Activated naive CD4-positive, alpha-beta T cell treated with anti-CD3 and anti-CD28 coated beads for 36 hours (primary cell): ENCODE results near the gene CDC42BPG. TPM values are rescaled to one million over a fixed set of nuclear protein-coding genes. Genes with fewer than 3 reads are reported as not detected.

ENCODE experiments used
- CTCF ChIA-PET: fragments of 350-600 bp; sonication (Branson Sonifier 250); formaldehyde crosslinking; loops from one replicate; lab custom pipeline; 2021; ENCODE audit warnings: antibody characterized with exemption; lab: Charles Lee
- DNase-seq: peaks from one replicate; pipeline ENCODE4 v3.0.0-alpha.2; 2020
- H3K27ac Mint-ChIP-seq: one replicate; pipeline ENCODE4 v1.8.0; 2021; ENCODE audit warnings: mild to moderate bottlenecking, mixed read lengths
- H3K27me3 Mint-ChIP-seq: one replicate; pipeline ENCODE4 v1.8.0; 2021; ENCODE audit warnings: low read depth, mixed read lengths
- H3K36me3 Mint-ChIP-seq: one replicate; pipeline ENCODE4 v1.8.0; 2021; ENCODE audit warnings: low read depth, mixed read lengths
- H3K4me1 Mint-ChIP-seq: one replicate; pipeline ENCODE4 v1.8.0; 2021; ENCODE audit warnings: low read depth, mixed read lengths
- H3K4me3 Mint-ChIP-seq: one replicate; pipeline ENCODE4 v1.8.0; 2021; ENCODE audit warnings: mild to moderate bottlenecking, moderate library complexity, mixed read lengths
- H3K9me3 Mint-ChIP-seq: one replicate; pipeline ENCODE4 v1.8.0; 2021; ENCODE audit warnings: mixed read lengths
- intact Hi-C: fragments of 100-400 bp; cut with micrococcal nuclease; formaldehyde crosslinking; loops from one replicate; pipeline ENCODE4 v1.15.1; 2023
- total RNA-seq, 2 experiments: library from RNA; stranded (reverse); gene quantifications; one replicate each; pipeline ENCODE4 v1.2.3, GENCODE V29; 2021

The CDC42BPG gene
- total RNA-seq, 2 experiments from 2014 or later: 0.32 to 0.41 TPM

DNA sequence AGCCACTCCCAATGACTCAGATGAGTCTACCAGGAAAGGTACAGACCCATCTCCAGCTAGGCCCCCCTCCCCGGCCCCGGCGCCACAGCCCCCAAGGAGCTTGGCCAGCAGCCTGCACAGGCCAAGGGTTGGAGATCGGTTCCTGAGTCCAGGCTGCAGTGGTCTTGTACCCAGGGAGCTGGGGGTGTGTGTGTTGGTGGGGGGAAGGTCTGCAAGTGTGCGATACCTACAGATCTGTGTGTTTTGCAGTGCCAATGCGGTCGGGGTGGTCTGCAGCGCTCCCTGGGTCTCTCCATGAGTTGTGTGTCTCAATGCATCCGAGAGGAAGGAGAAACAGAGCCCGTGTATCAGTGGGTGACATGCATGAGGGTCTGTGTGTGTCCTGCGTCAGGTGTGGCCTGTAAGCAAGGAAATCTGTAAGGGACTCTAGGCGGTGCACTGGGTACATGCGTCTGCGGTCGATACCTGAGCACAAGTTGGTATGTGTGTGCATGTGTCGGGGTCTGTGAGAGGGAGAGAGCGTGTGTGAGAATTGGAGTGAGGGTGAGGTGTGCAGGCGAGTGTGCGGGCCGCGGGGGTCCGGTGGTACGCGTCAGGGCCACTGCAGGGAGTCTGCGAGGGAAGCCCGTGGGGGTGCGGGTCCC, 645 bp downstream of the CDC42BPG start:
- Mint-ChIP-seq H3K4me3 (peak overlapping the region; percentile 66), H3K27ac (no peak overlapping the region), H3K9me3 (no peaks in the 10 kb centered on the region), H3K27me3 (no peaks in the 10 kb centered on the region), H3K4me1 (peaks cover 27% of the 10 kb centered on the region), H3K36me3 (no peaks in the 10 kb centered on the region)
- CTCF ChIA-PET: interaction anchor here (0.8 to 32.9 kb wide), 4 partner anchors 9 to 43 kb away, joined by 4 to 992 read pairs (median 148); partner anchors contain the start of gene EHD1
- intact Hi-C loops: no loop called here
- DNase-seq: no peak

GRCh38 chr11:64842851-64843685, 1.4 kb downstream of the CDC42BPG start:
- H3K4me3 Mint-ChIP-seq: peak overlapping the region; percentile 43
- CTCF ChIA-PET: interaction anchor here (1.9 to 32.9 kb wide), 3 partner anchors 9 to 44 kb away, joined by 8 to 992 read pairs (median 288); partner anchors contain the start of gene EHD1
- no peak for DNase-seq
- H3K4me1 Mint-ChIP-seq: peaks cover 19% of the 10 kb centered on the region
- intact Hi-C loops: no loop called here
- H3K9me3 Mint-ChIP-seq: no peaks in the 10 kb centered on the region
- H3K27me3 Mint-ChIP-seq: no peaks in the 10 kb centered on the region
- no peaks in the 10 kb centered on the region for H3K36me3 Mint-ChIP-seq
- no peak overlapping the region for H3K27ac Mint-ChIP-seq

DNA sequence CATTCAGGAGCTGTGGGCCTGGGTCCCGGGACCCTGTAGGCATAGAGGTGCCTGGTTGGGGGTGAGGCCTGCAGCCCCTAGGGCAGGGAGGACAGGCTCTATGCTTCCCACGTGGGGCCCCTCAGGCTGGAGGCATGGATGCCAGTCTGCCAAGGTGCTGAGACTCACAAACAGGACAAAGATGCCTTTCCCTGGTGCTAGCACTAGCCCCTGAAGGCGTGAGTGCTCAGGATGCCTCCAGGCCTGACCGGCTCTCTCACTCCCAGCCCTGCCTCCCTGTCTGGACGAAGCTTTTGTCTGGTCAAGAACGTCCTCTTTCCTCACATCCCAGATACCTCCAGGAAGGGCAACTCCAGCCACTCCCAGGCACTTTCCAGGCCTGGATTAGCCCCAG, 2.1 kb downstream of the CDC42BPG start:
- CTCF ChIA-PET: interaction anchor here (32.9 kb wide), 1 partner anchor 45 kb away, joined by 992 read pairs; the partner anchor contains the start of gene EHD1
- H3K4me1 Mint-ChIP-seq: peaks cover 17% of the 10 kb centered on the region
- no peak for DNase-seq
- H3K9me3 Mint-ChIP-seq: no peaks in the 10 kb centered on the region
- intact Hi-C loops: no loop called here
- H3K4me3 Mint-ChIP-seq: no peak overlapping the region
- no peaks in the 10 kb centered on the region for H3K27me3 Mint-ChIP-seq
- no peak overlapping the region for H3K27ac Mint-ChIP-seq
- no peaks in the 10 kb centered on the region for H3K36me3 Mint-ChIP-seq

DNA sequence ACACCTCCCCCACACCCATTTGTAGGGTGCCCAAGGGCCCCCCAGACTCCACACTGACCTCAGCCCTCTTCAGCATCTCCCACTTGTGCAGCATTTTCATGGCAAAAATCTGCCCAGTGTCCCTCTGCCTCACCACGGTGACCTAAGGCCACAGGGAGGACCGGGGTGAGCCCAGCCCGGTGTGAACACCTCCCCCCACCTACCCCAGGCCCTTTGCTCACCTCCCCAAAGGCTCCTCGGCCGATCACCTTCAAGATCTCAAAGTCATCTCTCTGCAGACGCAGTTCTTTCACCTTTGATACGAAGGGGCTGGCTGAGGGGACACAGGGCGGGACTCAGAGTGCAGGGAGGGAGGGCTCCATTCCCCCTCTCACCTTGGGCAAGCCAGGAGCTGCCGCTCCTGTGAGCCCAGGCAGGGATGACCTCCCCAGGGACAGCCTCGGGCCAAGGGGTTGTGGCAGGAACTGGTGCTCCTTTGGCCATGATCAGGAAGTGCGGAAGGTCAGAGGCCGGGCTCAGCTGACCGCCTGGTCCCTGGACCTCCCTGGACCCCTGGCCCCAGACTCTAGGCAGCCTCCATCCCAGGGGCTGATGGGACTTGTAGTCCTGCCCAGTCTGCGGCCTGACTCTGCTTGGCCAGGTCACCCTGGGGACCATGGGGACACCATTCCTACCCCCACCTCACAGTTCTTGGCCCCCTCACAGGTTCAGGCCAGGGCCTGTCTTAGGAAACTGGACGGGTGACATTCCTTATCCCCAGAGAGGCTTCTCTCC, 2.7 kb downstream of the CDC42BPG start:
- intact Hi-C loops: no loop called here
- no peak overlapping the region for H3K4me3 Mint-ChIP-seq
- no peaks in the 10 kb centered on the region for H3K27me3 Mint-ChIP-seq
- H3K9me3 Mint-ChIP-seq: no peaks in the 10 kb centered on the region
- no peak for DNase-seq
- no peak overlapping the region for H3K27ac Mint-ChIP-seq
- CTCF ChIA-PET: interaction anchor here (32.9 kb wide), 1 partner anchor 45 kb away, joined by 992 read pairs; the partner anchor contains the start of gene EHD1
- H3K4me1 Mint-ChIP-seq: peaks cover 12% of the 10 kb centered on the region
- no peaks in the 10 kb centered on the region for H3K36me3 Mint-ChIP-seq

DNA sequence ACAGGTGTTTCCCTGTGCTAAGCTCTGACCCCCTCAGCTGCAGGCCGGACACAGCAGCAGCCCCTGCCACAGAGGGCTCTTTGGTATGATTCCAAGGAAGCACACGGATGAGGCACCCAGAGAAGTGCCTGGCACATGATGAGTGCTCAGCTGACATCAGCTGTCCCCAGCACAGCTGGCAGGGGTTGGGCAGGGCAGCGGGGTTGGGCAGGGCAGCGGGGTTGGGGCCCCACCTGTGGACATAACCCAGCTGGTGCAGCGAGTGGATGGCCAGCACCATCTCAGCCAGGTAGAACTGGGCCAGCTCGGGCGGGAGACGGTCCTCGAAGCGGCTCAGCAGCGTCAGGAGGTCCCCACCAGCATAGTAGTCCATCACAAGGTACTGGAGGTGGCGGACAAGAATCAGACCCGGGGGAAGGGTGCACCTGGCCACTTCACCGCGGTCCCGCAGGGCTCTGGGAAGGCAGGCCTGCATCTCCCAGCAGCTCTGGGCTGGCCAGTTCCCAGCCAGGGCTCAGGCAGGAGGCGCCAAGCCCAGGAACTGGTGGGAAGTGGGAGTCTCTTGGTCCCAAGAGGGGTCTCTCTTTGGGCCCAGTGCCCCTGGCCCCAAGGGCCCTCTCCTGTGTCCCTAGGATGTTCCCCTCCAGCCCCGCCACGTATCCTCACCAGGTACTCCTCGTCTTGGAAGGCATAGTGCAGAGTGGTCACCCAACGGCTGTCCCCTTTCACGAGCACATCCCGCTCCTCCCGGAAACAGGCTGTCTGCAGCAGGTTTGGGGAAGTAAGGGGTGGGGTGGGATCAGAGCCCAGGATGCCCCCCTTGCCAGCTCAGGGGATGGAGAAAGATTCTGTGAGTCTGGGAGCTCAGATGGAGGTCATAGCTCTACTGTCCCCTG, 4.3 kb downstream of the CDC42BPG start:
- CTCF ChIA-PET: interaction anchor here (1.3 to 32.9 kb wide), 2 partner anchors 8 to 47 kb away, joined by 3 to 992 read pairs; partner anchors contain the start of gene EHD1
- Mint-ChIP-seq H3K36me3 (no peaks in the 10 kb centered on the region), H3K27ac (no peak overlapping the region), H3K9me3 (no peaks in the 10 kb centered on the region), H3K4me3 (no peak overlapping the region), H3K4me1 (peaks cover 10% of the 10 kb centered on the region), H3K27me3 (no peaks in the 10 kb centered on the region)
- DNase-seq: no peak
- intact Hi-C loops: no loop called here

DNA sequence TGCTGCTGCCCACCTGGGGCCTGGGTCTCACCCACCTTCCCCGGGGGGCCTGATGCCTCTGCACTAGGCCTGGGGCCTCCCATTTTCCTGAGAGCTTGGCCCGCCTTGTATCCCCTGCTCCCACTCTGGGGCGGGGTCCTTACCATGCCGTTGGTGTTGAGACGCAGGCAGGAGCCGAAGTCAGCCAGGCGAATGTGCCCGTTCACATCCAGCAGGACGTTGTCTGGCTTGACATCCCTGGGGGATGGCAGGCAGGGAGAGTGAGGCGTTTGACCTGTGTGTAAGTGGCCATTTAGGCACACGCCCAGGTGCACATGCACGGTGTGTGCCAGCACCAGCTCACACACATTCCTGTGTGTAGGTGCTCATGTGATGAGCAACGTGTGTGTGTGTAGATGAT, 5.1 kb downstream of the CDC42BPG start:
- CTCF ChIA-PET: interaction anchor here (32.9 kb wide), 1 partner anchor 48 kb away, joined by 992 read pairs; the partner anchor contains the start of gene EHD1
- H3K4me1 Mint-ChIP-seq: peaks cover 8% of the 10 kb centered on the region
- H3K27me3 Mint-ChIP-seq: no peaks in the 10 kb centered on the region
- H3K36me3 Mint-ChIP-seq: no peaks in the 10 kb centered on the region
- no peak overlapping the region for H3K4me3 Mint-ChIP-seq
- intact Hi-C loops: no loop called here
- no peaks in the 10 kb centered on the region for H3K9me3 Mint-ChIP-seq
- DNase-seq: no peak
- H3K27ac Mint-ChIP-seq: no peak overlapping the region

DNA sequence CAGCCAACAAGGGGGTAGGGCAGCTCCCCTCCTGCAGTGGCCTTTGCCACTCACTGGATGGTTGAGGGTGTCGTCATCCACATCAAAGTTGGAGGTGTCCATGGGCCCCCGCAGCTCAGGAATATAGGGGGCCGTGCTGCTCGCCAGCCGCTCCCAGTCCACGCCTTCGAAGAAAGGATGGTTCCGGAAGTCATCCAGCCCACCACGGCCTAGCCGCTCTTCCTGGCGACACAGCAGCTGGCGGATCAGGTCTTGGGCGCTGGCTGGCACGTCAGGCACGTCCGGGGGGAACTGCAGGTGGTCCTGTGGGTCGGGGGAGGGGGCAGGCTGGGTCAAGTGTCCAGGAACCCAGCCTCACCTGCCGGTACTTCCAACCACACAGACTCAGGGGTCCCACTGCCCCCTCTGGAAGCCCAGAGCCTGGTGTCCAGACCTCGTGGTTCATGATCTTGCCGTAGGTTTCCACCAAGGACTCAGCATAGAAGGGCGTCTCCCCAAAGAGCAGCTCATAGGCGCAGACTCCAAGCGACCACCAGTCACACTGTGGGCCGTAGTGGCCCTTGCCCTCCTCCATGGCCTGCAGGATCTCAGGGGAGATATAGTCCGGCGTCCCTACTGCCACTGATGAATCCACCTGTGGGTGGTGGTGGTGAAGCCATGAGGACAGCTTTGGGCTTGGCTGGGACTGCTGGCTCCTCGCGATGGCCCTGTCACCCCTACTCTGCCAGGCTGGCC, 5.7 kb downstream of the CDC42BPG start:
- peaks cover 5% of the 10 kb centered on the region for H3K4me1 Mint-ChIP-seq
- no peaks in the 10 kb centered on the region for H3K9me3 Mint-ChIP-seq
- H3K27ac Mint-ChIP-seq: no peak overlapping the region
- H3K27me3 Mint-ChIP-seq: no peaks in the 10 kb centered on the region
- H3K36me3 Mint-ChIP-seq: no peaks in the 10 kb centered on the region
- H3K4me3 Mint-ChIP-seq: no peak overlapping the region
- intact Hi-C loops: no loop called here
- DNase-seq: no peak
- CTCF ChIA-PET: interaction anchor here (0.5 to 32.9 kb wide), 2 partner anchors 18 to 48 kb away, joined by 4 to 992 read pairs; partner anchors contain the start of gene EHD1

DNA sequence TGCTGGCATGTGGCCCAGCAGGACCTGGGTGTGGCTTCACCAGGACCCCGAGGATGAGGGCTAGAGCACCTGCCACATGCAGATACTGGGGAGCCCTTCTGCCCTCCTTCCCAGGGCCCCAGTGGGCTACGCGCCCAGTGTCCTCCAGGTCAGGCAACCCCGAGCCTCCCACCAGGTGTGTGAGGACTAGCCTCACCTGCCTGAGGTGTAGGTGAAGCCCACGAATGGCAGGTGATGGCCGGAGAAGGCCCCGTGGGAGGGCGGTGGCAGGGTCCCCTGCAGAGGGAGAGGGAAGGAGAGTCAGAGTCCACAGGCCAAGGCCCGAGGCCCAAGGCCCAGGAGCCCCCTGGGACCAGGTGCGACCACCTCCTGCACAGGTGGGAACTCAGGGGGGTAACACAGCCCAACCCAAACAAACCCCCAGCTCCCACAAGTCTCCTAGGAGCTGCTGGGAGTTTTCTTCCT, 6.5 kb downstream of the CDC42BPG start:
- no peak overlapping the region for H3K4me3 Mint-ChIP-seq
- H3K36me3 Mint-ChIP-seq: no peaks in the 10 kb centered on the region
- intact Hi-C loops: no loop called here
- CTCF ChIA-PET: interaction anchor here (0.5 kb wide), 1 partner anchor 17 kb away, joined by 4 read pairs; no protein-coding TSS in a partner anchor
- DNase-seq: no peak
- no peaks in the 10 kb centered on the region for H3K4me1 Mint-ChIP-seq
- H3K27me3 Mint-ChIP-seq: no peaks in the 10 kb centered on the region
- H3K9me3 Mint-ChIP-seq: no peaks in the 10 kb centered on the region
- no peak overlapping the region for H3K27ac Mint-ChIP-seq

GRCh38 chr11:64836448-64837072, 7.9 kb downstream of the CDC42BPG start:
- CTCF ChIA-PET: no interaction called here
- H3K27ac Mint-ChIP-seq: no peak overlapping the region
- H3K36me3 Mint-ChIP-seq: no peaks in the 10 kb centered on the region
- no peak overlapping the region for H3K4me3 Mint-ChIP-seq
- no peaks in the 10 kb centered on the region for H3K4me1 Mint-ChIP-seq
- intact Hi-C loops: no loop called here
- DNase-seq: no peak
- no peaks in the 10 kb centered on the region for H3K9me3 Mint-ChIP-seq
- H3K27me3 Mint-ChIP-seq: no peaks in the 10 kb centered on the region

DNA sequence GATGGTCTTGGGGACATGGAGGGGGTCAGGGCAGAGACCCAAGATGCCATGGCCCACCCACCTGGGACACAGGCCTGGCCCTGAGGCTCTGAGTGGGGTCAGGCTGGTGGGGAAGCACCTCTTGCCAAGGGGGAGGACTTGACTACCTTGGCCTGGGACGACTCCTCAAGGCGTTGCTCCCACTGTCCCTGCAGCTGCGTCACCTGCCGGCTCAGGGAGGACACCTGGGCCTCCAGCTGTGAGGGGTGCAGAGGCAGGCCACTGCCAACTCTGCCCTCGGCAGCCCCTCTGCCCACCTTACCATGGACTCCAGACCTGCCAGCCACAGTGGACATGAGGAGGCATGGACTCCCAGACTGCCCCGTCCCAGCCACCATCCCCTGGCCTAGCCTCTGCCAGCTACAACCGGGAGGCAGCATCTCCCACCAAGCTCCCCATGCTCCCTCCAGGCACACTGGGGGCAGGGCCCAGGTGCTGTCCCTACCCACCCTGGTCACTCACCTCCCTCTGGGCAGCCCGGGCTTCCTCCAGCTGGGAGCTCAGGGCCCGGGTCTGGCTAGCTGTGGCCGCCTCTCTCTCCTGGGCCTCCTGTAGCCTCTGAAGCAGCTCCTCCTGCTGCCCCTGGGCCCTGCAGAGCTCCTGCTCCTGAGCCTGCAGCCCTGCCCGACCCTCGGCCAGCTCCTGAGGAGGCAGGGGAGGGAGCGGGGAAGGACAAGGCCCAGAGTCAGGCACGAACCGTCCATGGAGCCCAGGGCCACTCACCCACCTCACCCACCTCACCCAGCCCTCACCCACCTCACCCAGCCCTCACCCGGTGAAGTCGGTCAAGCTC, 8.6 kb downstream of the CDC42BPG start:
- no peaks in the 10 kb centered on the region for H3K27me3 Mint-ChIP-seq
- no peak overlapping the region for H3K27ac Mint-ChIP-seq
- no peak for DNase-seq
- intact Hi-C loops: no loop called here
- H3K9me3 Mint-ChIP-seq: no peaks in the 10 kb centered on the region
- H3K4me3 Mint-ChIP-seq: no peak overlapping the region
- no peaks in the 10 kb centered on the region for H3K4me1 Mint-ChIP-seq
- CTCF ChIA-PET: no interaction called here
- no peaks in the 10 kb centered on the region for H3K36me3 Mint-ChIP-seq
